WTC11 (cell line): ENCODE results near the gene IL21R. TPM values are rescaled to one million over a fixed set of nuclear protein-coding genes. Genes with fewer than 3 reads are reported as not detected.

Source experiments
- ATAC-seq: fragments of 200-7000 bp; cut with Tn5 transposase; 2 replicates; pipeline ENCODE4 v1.10.0; 2021; ENCODE audit warnings: mild to moderate bottlenecking, moderate library complexity
- CTCF ChIA-PET: fragments of 300-600 bp; sonication (Branson Sonifier 250); formaldehyde crosslinking; loops from one replicate; lab custom pipeline; 2021; ENCODE audit warnings: antibody characterized with exemption; lab: Charles Lee
- POLR2A ChIA-PET: fragments of 350-600 bp; sonication (Branson Sonifier 250); formaldehyde crosslinking; loops from one replicate; lab custom pipeline; 2021; ENCODE audit warnings: antibody characterized with exemption; lab: Charles Lee
- DNase-seq: peaks from one replicate; pipeline ENCODE4 v3.0.0; 2021; ENCODE audit warnings: low spot score
- H3K27ac Mint-ChIP-seq: 2 replicates; pipeline ENCODE4 v1.8.0; 2021; ENCODE audit warnings: mixed read lengths
- H3K27me3 Mint-ChIP-seq: 2 replicates; pipeline ENCODE4 v1.8.0; 2021; ENCODE audit warnings: low read depth, mild to moderate bottlenecking, moderate library complexity, mixed read lengths
- H3K36me3 Mint-ChIP-seq: 2 replicates; pipeline ENCODE4 v1.8.0; 2021; ENCODE audit warnings: mixed read lengths
- H3K4me1 Mint-ChIP-seq: 2 replicates; pipeline ENCODE4 v1.8.0; 2022; ENCODE audit warnings: mixed read lengths
- H3K4me3 Mint-ChIP-seq: 2 replicates; pipeline ENCODE4 v1.8.0; 2021; ENCODE audit warnings: mild to moderate bottlenecking, moderate library complexity, mixed read lengths
- H3K9me3 Mint-ChIP-seq: 2 replicates; pipeline ENCODE4 v1.8.0; 2021; ENCODE audit warnings: mixed read lengths
- ETV6 ChIP-seq: sonication (generic); formaldehyde crosslinking; IDR thresholded peaks from 2 replicates; pipeline ENCODE4 v1.8.1; 2022; ENCODE audit warnings: mild to moderate bottlenecking, missing genetic modification reagents
- GABPB1 ChIP-seq: sonication (generic); formaldehyde crosslinking; IDR thresholded peaks from 2 replicates; pipeline ENCODE4 v1.8.1; 2023; ENCODE audit warnings: mild to moderate bottlenecking, missing genetic modification reagents
- OVOL2 ChIP-seq: fragments of 250-450 bp; sonication (Bioruptor Pico); IDR thresholded peaks from 2 replicates; pipeline ENCODE4 v1.9.0; 2021; ENCODE audit warnings: mild to moderate bottlenecking, borderline replicate concordance
- TCF7 ChIP-seq: sonication (generic); formaldehyde crosslinking; IDR thresholded peaks from 2 replicates; pipeline ENCODE4 v1.8.0; 2022; ENCODE audit warnings: mild to moderate bottlenecking, low read depth, missing genetic modification reagents, moderate library complexity
- TEAD1 ChIP-seq: sonication (generic); formaldehyde crosslinking; IDR thresholded peaks from 2 replicates; pipeline ENCODE4 v1.8.0; 2022; ENCODE audit warnings: mild to moderate bottlenecking, missing genetic modification reagents
- total RNA-seq: library from RNA; stranded (reverse); gene quantifications from 3 replicates; pipeline ENCODE4 v1.2.3, GENCODE V29; 2021
- TF ChIP-seq, protein P1 (sequence below): sonication (generic); formaldehyde crosslinking; IDR thresholded peaks from 2 replicates; pipeline ENCODE4 v1.8.1; 2022; ENCODE audit warnings: missing genetic modification reagents, borderline replicate concordance
- TF ChIP-seq, protein P2 (sequence below): sonication (generic); formaldehyde crosslinking; IDR thresholded peaks from 2 replicates; pipeline ENCODE4 v1.8.1; 2023; ENCODE audit warnings: mild to moderate bottlenecking, missing genetic modification reagents
- TF ChIP-seq, protein P3 (sequence below): sonication (generic); formaldehyde crosslinking; IDR thresholded peaks from 2 replicates; pipeline ENCODE4 v1.8.0; 2022; ENCODE audit warnings: mild to moderate bottlenecking, missing genetic modification reagents
- TF ChIP-seq, protein P4 (sequence below): sonication (generic); formaldehyde crosslinking; IDR thresholded peaks from 2 replicates; pipeline ENCODE4 v1.8.0; 2022; ENCODE audit warnings: mild to moderate bottlenecking, missing genetic modification reagents
- TF ChIP-seq, protein P5 (sequence below): sonication (generic); formaldehyde crosslinking; IDR thresholded peaks from 2 replicates; pipeline ENCODE4 v1.8.1; 2023; ENCODE audit warnings: mild to moderate bottlenecking, moderate library complexity, missing genetic modification reagents
- TF ChIP-seq, protein P6 (sequence below): sonication (generic); formaldehyde crosslinking; IDR thresholded peaks from 2 replicates; pipeline ENCODE4 v1.8.1; 2023; ENCODE audit warnings: mild to moderate bottlenecking, missing genetic modification reagents, moderate library complexity

The IL21R gene
- total RNA-seq, 1 experiment from 2014 or later = 0.70 TPM

DNA sequence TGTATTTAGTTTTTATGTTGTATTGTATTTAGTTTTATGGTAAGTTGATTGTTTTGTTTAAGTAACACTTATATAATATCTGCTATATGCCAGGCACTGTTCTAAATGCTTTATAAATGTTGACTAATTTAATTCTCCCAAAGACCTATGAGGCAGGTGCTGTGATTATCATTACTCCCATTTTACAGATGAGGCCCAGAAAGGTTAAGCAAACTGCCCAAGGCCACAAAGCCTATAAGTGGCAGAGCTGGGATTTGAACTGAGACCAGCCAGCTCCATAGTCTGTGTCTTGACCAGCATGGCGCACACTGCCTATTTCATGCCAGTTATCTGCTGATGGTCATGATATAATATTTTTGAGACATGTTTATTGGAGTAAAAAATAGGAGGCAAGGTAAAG lies 24.0 kb downstream of the IL21R start (continued):
- TF ChIP-seq, protein P1, sequence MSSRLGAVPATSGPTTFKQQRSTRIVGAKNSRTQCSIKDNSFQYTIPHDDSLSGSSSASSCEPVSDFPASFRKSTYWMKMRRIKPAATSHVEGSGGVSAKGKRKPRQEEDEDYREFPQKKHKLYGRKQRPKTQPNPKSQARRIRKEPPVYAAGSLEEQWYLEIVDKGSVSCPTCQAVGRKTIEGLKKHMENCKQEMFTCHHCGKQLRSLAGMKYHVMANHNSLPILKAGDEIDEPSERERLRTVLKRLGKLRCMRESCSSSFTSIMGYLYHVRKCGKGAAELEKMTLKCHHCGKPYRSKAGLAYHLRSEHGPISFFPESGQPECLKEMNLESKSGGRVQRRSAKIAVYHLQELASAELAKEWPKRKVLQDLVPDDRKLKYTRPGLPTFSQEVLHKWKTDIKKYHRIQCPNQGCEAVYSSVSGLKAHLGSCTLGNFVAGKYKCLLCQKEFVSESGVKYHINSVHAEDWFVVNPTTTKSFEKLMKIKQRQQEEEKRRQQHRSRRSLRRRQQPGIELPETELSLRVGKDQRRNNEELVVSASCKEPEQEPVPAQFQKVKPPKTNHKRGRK = no peak

DNA sequence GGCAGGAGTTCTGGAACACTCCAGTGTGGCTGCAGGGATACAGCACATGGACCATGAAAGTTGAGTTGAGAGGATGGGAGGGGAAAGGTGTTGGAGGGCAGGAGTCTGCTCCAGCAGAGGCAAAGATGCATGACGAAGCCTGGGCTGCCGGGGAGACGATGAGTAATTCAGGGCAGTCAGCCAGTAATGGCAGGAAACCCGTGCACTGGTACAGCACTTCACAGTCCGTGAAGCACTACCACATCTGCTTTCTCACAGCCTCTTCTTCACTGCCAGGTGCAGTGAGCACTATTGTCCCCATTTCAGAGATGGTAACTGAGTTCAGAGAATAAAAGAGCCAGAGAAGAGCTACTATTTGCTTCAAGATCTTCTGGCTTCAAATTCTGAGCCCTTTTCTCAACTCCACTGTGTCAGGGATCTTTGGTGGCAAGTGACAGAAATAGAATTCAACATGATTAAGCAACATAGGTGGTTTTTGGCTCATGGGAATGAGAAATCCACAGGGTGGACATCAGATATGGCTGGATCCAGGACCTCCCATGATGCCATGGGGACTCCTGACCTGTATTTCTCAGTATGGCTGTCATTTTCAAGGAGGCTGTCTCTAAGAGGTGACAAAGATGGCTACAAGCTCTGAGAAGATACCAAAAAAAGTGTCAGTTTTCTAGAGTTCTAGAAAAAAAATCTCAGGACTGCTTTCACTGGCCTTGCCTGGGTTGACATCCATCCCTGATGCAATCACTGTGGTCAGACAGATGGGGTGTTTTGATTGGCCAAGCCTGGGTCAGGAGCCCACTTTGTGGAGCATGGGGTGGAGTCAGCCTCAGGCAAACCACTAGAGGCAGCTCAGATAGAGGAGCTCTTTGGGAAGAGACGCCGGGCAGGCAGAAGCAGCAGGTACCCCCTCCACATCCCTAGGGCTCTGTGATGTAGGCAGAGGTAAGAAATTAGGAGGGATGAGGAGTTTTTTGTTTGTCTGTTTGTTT lies 24.7 kb downstream of the IL21R start:
- Mint-ChIP-seq H3K27ac (no peak overlapping the region), H3K4me1 (no peaks in the 10 kb centered on the region), H3K27me3 (peaks cover 3% of the 10 kb centered on the region; the same call in 1 of the 2 replicates), H3K36me3 (peaks cover 12% of the 10 kb centered on the region), H3K9me3 (peaks cover 30% of the 10 kb centered on the region), H3K4me3 (no peak overlapping the region)
- ChIA-PET POLR2A (no interaction called here), CTCF (interaction anchor here (0.6 to 2.0 kb wide), 4 partner anchors 36 to 247 kb away, joined by 3 to 10 read pairs (median 4); partner anchors contain the start of gene KDM8)
- ATAC-seq (peak; percentile 85), DNase-seq (no peak)
- TF ChIP-seq, protein P2, sequence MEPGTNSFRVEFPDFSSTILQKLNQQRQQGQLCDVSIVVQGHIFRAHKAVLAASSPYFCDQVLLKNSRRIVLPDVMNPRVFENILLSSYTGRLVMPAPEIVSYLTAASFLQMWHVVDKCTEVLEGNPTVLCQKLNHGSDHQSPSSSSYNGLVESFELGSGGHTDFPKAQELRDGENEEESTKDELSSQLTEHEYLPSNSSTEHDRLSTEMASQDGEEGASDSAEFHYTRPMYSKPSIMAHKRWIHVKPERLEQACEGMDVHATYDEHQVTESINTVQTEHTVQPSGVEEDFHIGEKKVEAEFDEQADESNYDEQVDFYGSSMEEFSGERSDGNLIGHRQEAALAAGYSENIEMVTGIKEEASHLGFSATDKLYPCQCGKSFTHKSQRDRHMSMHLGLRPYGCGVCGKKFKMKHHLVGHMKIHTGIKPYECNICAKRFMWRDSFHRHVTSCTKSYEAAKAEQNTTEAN = no peak
- TF ChIP-seq, protein P3, sequence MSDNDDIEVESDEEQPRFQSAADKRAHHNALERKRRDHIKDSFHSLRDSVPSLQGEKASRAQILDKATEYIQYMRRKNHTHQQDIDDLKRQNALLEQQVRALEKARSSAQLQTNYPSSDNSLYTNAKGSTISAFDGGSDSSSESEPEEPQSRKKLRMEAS = no peak
- TF ChIP-seq TCF7 (CRISPR knock-in tag) (no peak), ETV6 (no peak), GABPB1 (CRISPR knock-in tag) (peak; percentile 92), TEAD1 (CRISPR knock-in tag) (no peak), OVOL2 (no peak)
- TF ChIP-seq, protein P4, sequence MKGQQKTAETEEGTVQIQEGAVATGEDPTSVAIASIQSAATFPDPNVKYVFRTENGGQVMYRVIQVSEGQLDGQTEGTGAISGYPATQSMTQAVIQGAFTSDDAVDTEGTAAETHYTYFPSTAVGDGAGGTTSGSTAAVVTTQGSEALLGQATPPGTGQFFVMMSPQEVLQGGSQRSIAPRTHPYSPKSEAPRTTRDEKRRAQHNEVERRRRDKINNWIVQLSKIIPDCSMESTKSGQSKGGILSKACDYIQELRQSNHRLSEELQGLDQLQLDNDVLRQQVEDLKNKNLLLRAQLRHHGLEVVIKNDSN (CRISPR knock-in tag) = no peak
- TF ChIP-seq, protein P5, sequence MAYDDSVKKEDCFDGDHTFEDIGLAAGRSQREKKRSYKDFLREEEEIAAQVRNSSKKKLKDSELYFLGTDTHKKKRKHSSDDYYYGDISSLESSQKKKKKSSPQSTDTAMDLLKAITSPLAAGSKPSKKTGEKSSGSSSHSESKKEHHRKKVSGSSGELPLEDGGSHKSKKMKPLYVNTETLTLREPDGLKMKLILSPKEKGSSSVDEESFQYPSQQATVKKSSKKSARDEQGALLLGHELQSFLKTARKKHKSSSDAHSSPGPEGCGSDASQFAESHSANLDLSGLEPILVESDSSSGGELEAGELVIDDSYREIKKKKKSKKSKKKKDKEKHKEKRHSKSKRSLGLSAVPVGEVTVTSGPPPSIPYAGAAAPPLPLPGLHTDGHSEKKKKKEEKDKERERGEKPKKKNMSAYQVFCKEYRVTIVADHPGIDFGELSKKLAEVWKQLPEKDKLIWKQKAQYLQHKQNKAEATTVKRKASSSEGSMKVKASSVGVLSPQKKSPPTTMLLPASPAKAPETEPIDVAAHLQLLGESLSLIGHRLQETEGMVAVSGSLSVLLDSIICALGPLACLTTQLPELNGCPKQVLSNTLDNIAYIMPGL = no peak

DNA sequence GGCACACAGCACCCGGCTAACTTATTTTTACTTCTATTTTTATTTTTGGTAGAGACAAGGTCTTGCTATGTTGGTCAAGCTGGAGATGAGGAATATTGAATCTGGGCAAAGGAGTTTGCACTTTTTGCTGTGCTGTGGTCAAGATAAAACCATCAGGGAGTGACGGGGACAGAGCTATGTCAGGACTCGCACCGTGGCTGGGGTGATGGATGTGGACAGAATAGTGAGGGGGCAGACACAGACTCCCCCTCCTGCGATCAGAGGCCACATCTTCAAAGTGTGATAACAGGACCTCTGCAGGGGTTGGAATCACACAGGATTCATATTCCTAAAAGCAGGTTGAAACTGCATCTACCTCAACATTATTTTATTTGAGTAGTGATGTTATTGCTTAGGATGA lies 25.6 kb downstream of the IL21R start:
- TF ChIP-seq, protein P6, sequence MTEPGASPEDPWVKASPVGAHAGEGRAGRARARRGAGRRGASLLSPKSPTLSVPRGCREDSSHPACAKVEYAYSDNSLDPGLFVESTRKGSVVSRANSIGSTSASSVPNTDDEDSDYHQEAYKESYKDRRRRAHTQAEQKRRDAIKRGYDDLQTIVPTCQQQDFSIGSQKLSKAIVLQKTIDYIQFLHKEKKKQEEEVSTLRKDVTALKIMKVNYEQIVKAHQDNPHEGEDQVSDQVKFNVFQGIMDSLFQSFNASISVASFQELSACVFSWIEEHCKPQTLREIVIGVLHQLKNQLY = no peak
- TF ChIP-seq, all 79 proteins: peak for 0
- CTCF ChIA-PET = interaction anchor here (0.6 to 2.0 kb wide), 7 partner anchors 12 to 248 kb away, joined by 3 to 10 read pairs (median 3); partner anchors contain the start of gene KDM8
- DNase-seq = no peak
- peaks cover 3% of the 10 kb centered on the region; the same call in 1 of the 2 replicates for H3K27me3 Mint-ChIP-seq
- no peak overlapping the region for H3K4me3 Mint-ChIP-seq
- H3K4me1 Mint-ChIP-seq = no peaks in the 10 kb centered on the region
- POLR2A ChIA-PET = no interaction called here
- H3K36me3 Mint-ChIP-seq = peaks cover 4% of the 10 kb centered on the region; the same call in 1 of the 2 replicates
- peaks cover 22% of the 10 kb centered on the region for H3K9me3 Mint-ChIP-seq
- H3K27ac Mint-ChIP-seq = no peak overlapping the region
- no peak for ATAC-seq
